IPS-11a (cell line): Measurements from ENCODE around the gene DDRGK1.
A peak's percentile ranks its signal among the peaks of the same experiment; 100 is the strongest.

ENCODE experiments used
- H3K4me3 ChIP-seq: one replicate; pipeline ENCODE4 v1.5.1; 2013; ENCODE audit warnings: low read depth, low read length, control low read depth

The DDRGK1 gene

DNA sequence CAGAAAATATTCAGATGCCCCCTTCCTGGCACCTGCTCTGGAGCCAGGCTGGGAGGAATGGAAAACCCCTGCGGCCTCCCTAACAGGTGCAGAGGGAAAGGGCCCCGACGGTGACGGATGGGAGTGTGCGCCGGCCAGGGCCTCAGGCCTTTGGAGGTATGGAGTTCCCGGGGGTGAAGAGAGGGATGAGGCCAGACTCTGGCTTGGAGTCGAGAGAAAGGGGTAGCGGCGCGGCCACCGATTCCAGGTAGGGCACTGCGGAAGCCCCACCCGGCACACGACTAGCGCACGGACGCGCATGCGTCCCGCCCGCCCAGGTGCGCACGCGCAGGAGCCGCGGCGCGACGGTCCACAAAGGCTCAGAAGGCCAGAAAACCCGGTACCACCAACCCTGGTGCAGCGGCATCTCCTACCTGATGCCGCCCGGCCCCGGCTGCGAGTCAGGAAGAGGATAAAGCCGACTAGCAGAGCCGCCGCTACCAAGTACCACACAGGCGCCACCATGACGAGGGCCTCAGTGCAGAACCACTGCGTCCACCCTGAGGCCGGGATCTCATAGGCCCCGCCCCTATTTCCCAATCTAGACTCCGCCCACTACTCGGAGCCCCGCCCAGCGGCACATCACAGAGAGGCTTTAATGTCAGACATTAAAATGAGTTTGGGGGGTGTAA lies at the start of gene DDRGK1:
Gene DDRGK1, minus strand, starts transcription at position 559 of the 671 bp plus-strand sequence. Its CDS starts 55 bp downstream, at position 504.
- H3K4me3 ChIP-seq: peak within 1 kb of the TSS; percentile 92

DNA sequence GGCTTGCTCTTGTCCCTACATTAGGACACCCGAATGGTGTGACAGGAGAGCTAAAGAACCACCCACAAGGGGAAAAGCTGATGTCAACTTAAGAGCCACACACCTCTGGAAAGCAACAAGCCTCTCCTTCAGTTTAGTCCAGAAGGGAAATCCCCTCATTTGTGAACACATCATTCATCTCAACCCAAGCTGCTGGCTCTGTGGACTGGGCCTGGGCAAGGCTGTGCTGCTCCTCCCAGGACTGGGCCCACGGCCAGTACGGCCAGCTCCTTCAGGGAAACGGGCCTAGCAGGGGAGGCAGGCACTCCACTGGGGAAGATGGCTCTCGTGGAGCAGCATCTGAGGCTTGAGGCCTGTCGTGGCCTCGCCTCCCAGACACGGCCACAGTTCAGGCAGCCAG lies 47.3 kb upstream of the DDRGK1 start:
- no peak overlapping the region for H3K4me3 ChIP-seq

DNA sequence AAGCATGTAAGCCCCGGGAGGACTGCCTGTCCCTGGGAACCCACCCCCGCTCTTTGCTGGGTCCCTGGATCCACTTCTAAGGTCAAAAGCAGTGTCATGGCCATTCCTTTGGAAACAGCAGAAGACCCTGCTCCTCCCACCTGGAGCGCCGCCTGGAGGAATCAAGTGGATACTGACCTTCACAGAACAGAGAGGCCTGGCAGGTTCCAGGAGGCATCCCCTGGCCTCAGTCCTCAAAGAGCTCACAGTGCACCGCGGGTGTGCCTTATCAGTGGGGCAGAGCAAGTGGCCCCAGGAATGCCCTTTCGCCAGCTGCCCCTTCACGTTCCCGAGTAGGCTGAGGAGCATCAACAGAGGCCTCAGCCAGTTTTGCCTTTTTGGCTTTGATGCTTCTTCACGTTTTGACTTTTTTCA lies 45.6 kb upstream of the DDRGK1 start:
- H3K4me3 ChIP-seq: no peak overlapping the region

DNA sequence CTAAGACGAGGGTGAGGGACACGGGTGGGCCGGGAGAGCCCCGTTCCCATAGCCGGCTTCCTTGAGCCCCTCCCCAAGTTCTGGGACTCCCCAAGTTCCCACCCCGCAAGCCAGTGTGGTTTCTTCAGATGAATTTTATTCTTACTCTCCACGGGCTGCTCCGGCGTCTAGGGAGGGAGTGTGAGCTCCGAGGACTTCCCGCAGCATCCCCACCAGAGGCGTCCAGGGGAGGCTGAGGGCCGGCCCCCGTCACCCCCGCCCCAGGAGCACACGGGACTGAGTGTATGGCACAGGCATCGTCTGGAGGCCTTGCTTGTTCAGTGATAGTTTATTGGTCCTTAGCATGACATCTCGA lies 44.5 kb upstream of the DDRGK1 start:
- H3K4me3 ChIP-seq: peak overlapping the region; percentile 37

DNA sequence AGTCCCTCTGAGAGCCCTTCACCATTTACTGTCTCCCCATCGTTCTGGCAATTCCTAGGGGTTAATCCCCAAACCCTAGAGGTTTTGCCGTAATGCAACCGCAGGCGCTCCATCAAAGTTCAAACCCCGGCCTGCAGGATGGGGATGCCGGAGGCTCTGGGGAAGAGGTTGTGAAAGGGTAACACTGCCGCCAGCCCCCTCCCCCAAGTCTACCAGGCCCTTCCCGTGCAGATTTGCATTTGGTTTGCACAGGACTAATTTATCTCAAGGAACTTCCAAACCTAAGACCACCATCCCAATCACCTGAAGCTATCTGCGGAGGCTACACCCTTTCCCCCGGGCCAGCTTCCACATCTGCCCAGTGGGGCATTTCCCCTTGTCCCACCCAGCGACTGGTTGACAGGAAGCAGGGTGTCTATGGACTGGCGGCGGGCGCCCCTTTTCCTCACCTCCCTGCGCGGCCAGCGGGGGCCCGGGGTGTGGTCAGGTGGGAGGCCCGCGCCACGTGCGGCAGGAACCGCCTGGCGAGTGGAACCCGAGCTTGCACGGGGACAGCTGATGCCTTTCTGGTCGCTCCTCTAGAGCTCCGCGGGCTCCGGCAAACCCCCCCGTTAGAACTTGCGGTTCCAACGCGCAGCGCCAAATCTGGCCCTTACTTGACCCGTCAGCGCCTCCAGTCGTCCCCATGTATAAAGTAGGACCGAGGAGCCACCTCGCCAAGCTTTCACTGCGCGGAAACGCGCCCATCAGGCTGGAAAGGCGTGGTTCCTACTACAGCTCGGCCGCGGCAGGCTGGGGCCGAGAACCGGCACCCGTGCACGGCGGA lies 43.9 kb upstream of the DDRGK1 start:
- peak overlapping the region; percentile 37 for H3K4me3 ChIP-seq

DNA sequence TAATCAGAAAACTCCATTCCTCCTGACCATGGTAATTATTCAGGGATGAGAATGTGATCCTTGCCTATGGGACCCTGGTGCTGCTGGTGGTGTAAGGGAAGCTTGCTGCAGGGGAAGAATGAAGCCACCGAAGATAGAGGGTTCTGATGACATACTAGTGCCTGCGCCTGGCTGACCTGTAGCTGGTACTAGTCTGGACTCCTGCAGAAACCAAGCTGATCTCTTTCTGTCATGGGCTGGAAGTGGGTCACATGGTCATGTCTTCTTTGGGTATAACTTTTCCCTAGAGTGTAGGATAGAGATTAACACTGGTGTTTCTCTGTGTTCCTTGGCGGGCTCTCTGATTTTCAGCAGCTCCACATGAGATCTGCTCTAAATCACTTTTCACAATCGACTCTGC lies 43.2 kb upstream of the DDRGK1 start:
- H3K4me3 ChIP-seq: no peak overlapping the region

DNA sequence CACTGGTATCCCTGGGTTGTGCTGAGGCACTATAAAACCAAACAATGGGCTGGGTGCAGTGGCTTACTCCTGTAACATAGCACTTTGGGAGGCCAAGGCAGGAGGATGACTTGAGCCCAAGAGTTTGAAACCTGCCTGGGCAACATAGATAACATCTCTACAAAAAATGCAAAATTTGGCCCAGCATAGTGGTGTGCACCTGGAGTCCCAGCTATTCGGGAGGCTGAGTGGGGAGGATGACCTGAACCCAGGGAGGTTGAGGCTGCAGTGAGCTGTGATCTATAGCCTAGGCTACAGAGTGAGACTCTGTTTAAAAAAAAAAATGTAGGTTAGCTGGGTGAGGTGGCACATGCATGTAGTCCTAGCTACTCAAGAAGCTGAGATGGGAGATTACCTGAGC lies 42.2 kb upstream of the DDRGK1 start:
- H3K4me3 ChIP-seq: no peak overlapping the region

DNA sequence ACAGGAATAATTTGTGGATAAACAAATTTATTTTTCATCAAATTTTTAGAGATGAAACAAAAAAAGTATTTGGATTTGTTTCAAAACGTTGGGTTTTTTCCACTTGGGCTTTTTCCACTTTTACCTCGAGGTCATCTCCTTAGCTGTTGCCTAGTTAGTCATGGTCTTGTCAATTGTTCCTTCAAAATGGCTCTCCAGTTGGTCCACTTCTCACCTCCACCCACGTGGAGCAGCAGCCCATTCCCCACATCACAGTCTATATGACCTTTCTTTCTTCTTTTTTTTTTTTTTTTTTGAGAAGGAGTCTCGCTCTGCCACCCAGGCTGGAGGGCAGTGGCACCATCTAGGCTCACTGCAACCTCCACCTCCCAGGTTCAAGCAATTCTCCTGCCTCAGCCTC lies 41.2 kb upstream of the DDRGK1 start:
- H3K4me3 ChIP-seq: no peak overlapping the region

DNA sequence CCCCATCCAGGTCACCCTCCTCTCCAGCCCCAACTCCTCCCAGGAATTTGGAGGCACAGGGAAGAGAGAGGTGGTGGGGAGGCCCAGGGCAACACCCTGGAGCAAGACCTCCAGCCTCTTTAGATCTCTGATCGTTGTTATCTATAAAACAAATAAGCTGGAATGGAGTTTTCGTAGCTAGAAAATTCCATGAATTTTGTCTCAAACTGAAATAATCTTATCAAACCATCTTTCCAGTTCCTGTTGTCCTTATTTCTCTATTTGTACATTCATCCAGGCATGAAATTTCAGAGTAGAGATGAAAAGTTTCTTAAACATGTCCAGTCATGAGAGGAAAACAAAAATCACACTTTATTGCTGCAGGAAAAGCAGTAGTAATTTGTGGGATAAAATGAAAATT lies 40.7 kb upstream of the DDRGK1 start:
- no peak overlapping the region for H3K4me3 ChIP-seq

DNA sequence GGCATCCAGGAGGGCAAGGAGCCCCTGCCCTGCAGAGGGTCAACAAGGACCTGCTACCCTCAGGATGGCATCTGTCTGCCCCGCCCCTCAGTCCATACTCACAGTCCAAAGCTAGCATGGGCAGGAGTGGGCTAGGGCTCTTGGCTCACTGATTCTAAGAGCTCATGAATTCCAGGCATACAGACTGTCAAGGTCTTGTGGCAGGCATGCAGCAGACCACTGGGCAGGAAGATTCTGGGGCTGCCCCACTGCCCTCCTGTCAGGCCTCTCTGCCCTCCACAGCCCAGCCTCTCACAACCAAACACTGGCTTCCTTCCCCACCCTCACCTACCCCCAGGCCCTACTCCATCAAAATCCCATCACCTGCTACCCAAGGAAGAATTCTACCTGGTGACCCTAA lies 40.1 kb upstream of the DDRGK1 start:
- H3K4me3 ChIP-seq: no peak overlapping the region

DNA sequence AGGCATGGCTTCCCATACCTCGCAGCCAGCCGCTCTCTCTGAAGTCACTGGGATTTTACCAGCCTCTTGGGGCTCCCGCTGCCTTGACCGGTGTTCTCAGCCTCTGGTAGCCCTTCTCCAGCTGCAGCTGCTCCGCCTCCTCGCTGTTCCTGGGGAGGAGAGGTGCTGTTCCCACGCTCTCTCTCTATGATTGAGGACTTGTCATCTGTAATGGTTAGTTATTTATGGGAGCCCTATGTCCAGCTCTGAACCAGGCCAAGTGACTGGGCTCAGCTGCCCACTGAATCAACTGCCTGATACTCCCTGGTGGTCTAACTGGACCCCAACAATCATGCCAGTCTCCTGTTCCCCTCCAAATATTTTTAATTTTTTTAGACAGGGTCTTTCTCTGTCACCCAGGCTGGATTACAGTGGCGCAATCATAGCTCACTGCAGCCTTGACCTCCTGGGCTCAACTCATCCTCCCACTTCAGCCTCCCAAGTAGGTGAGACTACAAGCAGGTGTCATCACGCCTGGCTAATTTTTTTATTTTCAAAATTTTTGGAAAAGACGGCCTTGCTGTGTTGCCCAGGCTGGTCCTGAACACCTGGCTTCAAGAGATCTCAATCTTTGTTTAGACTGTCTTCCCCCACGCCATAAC lies 39.4 kb upstream of the DDRGK1 start:
- no peak overlapping the region for H3K4me3 ChIP-seq

DNA sequence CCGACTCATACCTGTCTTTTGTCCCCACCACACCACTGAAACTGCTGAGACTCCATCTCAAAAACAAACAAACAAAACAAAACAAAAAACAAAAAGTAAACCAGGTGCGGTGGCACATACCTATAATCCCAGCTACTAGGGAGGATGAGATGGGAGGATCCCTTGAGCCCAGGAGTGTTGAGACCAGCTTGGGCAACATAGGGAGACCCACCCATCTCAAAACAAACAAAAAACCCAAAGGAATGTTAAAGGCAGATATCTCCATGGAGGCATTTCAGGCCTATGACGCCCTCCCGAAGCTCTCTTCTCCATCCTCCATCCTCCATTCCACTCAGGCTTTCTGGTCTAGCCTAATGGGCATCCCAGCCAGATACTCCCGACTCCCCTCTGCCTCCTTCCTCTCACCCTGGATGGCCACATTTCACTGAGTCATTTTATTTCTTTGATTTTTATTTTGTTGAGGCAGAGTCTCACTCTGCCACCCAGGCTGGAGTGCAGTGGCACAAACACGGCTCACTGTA lies 37.8 kb upstream of the DDRGK1 start:
- H3K4me3 ChIP-seq: no peak overlapping the region

DNA sequence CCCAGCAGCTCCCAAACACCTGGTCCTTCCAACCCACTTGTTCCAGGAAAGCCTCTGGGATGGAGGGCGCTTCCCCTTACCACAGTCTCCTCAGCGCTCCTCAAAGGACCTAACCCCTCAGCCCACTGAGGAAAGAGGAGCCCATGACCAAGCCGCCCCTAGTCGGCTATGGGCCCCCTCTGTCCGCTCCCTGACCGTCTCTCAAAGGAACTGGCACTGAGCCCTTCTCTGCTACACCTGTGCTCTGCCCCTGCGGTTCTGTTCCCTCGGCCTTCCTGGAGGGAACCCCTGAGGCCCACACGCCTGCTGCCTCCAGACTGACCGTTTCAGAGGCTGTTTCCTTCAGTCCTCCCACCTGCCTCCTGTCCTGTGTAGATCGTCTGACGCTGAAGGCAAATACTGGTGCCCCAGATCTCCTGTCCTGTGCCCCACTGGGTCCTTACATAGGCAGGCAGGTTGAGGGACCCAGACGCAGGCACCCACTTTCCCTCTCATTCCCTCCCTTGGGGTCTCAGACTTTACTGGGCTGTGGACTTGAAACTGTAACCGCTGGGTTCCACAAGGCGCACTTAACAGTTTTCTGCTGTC lies 36.4 kb upstream of the DDRGK1 start:
- H3K4me3 ChIP-seq: peak overlapping the region; percentile 87

DNA sequence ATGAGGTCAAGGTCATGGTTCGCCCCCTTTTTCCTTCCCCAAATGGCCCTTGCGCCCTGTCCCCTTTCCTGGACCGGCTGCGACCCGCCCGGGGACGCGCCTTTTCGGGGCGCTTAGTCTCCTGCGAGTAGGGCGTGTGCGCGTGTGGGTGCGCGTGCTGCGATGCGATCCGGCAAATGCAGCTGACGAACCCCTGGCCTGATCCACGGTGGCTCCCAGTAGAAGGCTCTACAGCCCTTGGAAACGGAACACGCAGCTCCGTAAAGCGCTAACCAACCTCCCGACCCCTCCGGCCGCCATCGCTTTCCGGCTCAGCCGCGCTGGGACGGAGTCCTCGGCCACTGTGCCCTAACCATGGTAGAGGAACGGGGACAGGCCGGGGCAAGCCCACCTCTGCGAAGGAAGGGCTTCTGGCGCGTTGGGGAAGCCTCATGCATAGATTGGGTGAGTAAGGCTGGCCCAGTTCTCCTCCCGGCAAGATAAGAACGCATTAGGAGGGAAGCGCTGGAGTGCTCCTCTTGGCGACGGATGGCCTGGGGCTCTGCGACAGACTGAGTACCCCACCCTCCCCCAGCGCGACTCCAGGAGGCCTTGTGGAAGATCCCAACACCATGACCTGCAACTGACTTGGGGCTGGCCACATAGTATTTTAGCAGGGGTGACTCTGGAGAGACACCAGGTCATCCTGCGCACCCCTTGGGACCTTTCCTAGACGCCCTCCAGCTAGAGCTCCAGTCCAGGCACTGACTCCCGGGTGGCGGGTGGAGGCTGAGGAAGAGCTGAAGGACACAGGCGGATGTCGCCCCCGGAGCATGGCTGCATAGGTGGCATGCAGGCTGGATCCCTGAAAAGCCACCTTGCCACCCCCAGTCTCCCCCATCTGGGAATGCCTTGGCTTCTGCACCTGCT lies 35.6 kb upstream of the DDRGK1 start:
- peak overlapping the region; percentile 87 for H3K4me3 ChIP-seq

DNA sequence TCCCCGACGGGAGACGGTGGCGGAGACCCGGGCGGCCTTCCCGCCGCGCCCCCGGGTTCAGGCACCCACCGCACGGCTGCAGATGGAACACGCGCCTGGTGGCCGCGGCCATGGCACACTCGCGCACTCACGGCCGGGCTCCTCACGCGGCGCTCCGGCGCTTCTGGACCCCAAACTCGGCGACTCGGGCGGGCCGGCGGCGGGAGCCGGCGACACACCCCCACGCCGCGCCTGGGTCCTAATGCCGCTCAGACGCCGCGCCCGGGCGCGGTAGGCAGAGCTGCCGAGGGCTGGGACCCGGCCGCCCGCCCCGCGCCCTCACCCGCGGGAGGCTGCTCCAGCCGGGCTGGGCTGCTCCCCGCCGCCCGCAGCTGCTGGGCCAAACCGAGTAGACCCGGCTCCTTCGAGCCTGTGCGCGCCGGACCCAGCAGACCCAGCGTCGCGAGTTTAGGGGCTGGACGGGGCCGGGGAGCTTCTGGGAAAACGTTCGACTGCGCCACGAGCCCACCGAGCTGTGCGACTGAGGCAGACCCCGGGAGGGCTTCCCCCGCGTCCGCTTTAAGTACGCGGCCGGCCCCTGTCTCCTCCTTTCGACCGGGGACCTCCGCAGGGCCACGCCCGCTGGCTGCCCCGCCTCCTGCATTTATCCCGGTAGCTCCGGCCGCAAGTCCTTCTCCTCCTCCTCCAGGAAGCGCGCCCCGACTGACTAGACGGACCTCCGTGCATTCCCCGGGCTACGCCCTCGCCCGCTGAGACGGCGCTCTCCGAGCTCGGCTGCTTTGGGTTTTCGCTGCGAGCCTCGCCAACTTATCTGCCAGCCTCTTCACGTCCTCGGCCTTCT lies 34.8 kb upstream of the DDRGK1 start, which contains the start of gene SLC4A11:
Gene SLC4A11, minus strand, starts transcription at position 165 of the 841 bp plus-strand sequence. Its CDS starts 53 bp downstream, at position 112.
- peak within 1 kb of the TSS; percentile 87 for H3K4me3 ChIP-seq

DNA sequence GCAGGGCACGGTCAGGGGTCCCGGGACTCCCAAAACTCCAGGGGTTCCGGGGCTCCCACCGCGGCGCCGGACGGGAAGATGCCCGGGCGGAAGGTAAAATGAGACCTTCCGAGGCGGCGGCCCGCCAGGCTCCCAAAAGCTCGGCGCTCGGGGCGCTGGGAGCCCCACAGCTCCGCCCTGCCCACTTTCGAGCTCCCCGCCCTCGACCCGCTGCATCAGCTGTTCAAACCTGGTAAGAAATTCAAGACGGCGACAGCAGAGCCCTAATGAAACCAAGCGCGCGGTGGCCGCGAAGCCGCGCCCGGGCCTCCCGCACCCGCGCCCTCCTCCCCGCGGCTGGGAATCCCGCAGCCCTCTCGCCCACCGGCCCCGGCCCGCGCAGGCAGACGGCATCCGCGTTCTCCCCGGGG lies 34.1 kb upstream of the DDRGK1 start:
- H3K4me3 ChIP-seq: peak overlapping the region; percentile 87

DNA sequence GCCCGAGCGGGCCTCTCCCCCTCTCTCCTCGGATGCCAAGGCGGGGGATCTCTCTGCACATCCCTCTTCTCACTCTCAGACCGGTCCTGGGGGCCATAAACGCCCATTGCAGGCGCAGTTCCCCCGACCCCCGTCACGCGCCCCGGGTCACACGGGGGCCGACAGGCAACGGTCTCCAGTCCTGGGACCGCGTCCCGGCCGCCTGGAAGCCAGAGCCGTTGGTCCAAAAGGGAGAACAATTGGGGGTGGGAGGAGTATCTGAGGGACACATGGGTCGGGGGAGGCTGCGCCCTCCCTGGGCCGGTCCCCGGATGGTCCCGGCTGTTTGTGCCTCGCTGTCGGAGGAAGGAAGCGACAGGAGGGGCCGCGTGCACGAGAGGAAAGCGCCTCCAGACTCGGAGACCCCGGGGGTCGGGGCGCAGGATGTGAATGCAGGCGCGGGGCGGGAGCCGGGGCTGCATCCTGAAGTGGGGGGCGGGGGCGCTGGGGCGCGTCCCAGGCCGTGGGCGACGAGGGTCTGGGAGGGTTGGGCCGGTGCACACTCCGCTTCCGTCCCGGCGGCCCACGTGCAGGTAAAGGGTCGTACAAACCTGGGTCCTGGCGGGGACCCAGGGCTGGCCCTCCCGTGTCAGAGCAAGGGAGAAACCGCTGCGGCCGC lies 33.6 kb upstream of the DDRGK1 start:
- peak overlapping the region; percentile 87 for H3K4me3 ChIP-seq

DNA sequence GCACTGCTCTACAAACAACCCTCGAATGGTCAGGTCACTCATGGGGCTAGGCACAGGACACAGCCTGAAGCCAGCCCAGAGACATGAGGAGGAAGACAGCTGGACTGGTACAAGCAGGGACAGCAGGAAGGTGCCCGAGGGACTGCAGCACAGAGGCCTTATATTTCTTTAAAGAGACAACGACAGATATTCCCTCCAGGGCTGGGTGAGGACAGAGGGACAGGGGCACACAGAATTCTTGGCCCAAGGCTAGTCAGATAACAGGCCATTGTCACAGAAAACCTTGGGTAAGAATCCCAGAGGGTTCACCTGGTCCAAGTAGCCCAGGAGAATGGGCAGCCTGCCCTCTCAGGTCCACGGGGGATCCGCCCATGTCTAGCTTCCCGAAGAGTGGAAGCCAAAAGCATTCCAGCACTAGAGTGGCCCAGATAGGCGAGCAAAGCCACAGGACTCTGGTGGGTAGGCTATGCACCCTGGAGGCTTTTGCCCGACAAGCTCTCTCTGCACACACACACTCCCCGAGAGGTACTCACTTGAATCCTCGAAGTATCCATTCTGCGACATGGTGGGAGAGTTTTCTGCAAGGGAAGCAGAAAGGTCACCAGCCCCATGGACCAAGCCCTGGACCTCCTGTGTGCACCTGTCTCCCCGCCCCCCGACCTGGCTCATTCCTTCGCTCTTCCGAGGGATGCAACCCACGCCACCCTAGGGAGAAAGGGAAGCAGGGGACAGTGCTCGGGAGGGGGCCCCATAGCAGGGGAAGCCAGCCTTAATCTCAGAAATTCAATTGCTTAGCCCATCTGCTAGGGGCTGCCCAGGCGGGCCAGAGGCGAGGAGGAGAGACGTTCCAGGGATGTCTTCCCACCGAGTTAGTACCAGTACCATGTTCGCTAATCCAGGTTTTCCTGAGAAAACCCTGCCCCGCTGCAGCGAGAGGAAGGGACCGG lies 32.8 kb upstream of the DDRGK1 start:
- peak overlapping the region; percentile 87 for H3K4me3 ChIP-seq
